ENCODE data around the gene HACL1. TPM values are rescaled to one million over a fixed set of nuclear protein-coding genes. Genes with fewer than 3 reads are reported as not detected.

HACL1 gene
- total RNA-seq, 2 donors from 2014 or later: 12.3 to 13.2 TPM

GRCh38 chr3:15562560-15562959 is 38.8 kb downstream of the HACL1 start:
- H3K27ac ChIP-seq: no peak overlapping the region
- H3K4me3 ChIP-seq: no peak overlapping the region
- TF ChIP-seq, protein P1, sequence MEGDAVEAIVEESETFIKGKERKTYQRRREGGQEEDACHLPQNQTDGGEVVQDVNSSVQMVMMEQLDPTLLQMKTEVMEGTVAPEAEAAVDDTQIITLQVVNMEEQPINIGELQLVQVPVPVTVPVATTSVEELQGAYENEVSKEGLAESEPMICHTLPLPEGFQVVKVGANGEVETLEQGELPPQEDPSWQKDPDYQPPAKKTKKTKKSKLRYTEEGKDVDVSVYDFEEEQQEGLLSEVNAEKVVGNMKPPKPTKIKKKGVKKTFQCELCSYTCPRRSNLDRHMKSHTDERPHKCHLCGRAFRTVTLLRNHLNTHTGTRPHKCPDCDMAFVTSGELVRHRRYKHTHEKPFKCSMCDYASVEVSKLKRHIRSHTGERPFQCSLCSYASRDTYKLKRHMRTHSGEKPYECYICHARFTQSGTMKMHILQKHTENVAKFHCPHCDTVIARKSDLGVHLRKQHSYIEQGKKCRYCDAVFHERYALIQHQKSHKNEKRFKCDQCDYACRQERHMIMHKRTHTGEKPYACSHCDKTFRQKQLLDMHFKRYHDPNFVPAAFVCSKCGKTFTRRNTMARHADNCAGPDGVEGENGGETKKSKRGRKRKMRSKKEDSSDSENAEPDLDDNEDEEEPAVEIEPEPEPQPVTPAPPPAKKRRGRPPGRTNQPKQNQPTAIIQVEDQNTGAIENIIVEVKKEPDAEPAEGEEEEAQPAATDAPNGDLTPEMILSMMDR (IDR thresholded peaks at IDR 0.05): no peak
- H3K36me3 ChIP-seq: peaks cover 62% of the 10 kb centered on the region
- no peaks in the 10 kb centered on the region for H3K4me1 ChIP-seq
- H3K27me3 ChIP-seq: no peaks in the 10 kb centered on the region
- DNase-seq (ENCODE audit: low spot score): no peak
- no peaks in the 10 kb centered on the region for H3K9me3 ChIP-seq

DNA sequence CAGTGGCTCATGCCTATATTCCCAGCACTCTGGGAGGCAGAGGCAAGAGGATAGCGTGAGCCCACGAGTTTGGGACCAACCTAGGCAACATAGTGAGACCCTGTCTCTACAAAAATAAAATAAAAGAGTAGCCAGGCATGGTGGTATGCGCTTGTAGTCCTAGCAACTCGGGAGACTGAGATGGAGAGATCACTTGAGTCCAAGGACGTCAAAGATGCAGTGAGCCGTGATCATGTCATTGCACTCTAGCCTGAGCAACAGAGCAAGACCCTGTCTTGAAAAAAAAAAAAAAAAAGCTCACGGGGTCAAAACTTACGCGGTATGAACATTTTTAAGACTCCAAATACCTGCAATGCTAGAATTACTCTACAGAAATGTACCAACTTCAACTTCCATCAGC is 42.8 kb downstream of the HACL1 start:
- DNase-seq (ENCODE audit: low spot score): no peak
- H3K9me3 ChIP-seq: no peaks in the 10 kb centered on the region
- H3K4me1 ChIP-seq: no peaks in the 10 kb centered on the region
- H3K27ac ChIP-seq: no peak overlapping the region
- TF ChIP-seq, protein P1 (IDR thresholded peaks at IDR 0.05): no peak
- H3K4me3 ChIP-seq: no peak overlapping the region
- H3K27me3 ChIP-seq: no peaks in the 10 kb centered on the region
- H3K36me3 ChIP-seq: peaks cover 29% of the 10 kb centered on the region

DNA sequence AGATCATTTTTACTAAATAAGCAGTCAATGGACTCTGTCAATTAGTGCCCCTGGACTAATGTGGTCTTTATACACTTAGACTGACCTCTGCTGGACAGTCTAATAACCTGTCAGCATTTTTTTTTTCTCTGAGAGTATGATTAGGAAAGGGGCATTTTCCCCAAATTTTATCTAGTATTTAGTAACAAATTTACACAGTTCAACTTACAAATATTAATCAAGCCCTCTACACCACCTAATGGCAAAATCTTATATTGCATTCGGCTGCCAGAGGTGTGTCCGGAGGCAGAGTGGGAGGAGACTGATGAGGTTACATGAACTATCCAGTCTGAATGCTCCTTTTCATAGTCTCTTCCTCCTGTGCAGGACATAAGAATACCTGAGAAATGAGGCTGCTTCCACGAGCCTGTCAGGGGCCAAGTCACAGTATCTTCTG is 43.8 kb downstream of the HACL1 start:
- Histone ChIP-seq H3K4me1 (no peaks in the 10 kb centered on the region), H3K27me3 (no peaks in the 10 kb centered on the region), H3K9me3 (no peaks in the 10 kb centered on the region), H3K4me3 (no peak overlapping the region), H3K36me3 (peaks cover 18% of the 10 kb centered on the region), H3K27ac (no peak overlapping the region)
- peak; percentile 69 for DNase-seq (ENCODE audit: low spot score)
- TF ChIP-seq, protein P1 (IDR thresholded peaks at IDR 0.05): peak; percentile 14 to 77

- no peak overlapping the region for H3K4me3 ChIP-seq
- no peaks in the 10 kb centered on the region for H3K4me1 ChIP-seq
- H3K9me3 ChIP-seq: no peaks in the 10 kb centered on the region
- peaks cover 8% of the 10 kb centered on the region for H3K36me3 ChIP-seq
- H3K27me3 ChIP-seq: no peaks in the 10 kb centered on the region
- DNase-seq (ENCODE audit: low spot score): no peak
- TF ChIP-seq, protein P1 (IDR thresholded peaks at IDR 0.05): no peak
- H3K27ac ChIP-seq: no peak overlapping the region
Measured at GRCh38 chr3:15556512-15556911, 44.9 kb downstream of the HACL1 start.

- TF ChIP-seq, protein P1 (IDR thresholded peaks at IDR 0.05): no peak
- Histone ChIP-seq H3K27me3 (no peaks in the 10 kb centered on the region), H3K27ac (no peak overlapping the region), H3K4me1 (no peaks in the 10 kb centered on the region), H3K9me3 (no peaks in the 10 kb centered on the region), H3K4me3 (no peak overlapping the region), H3K36me3 (no peaks in the 10 kb centered on the region)
- DNase-seq (ENCODE audit: low spot score): no peak
Measured at GRCh38 chr3:15553749-15554148, 47.6 kb downstream of the HACL1 start.

- no peaks in the 10 kb centered on the region for H3K4me1 ChIP-seq
- H3K27me3 ChIP-seq: no peaks in the 10 kb centered on the region
- no peaks in the 10 kb centered on the region for H3K9me3 ChIP-seq
- TF ChIP-seq, protein P1 (IDR thresholded peaks at IDR 0.05): no peak
- no peaks in the 10 kb centered on the region for H3K36me3 ChIP-seq
- no peak overlapping the region for H3K4me3 ChIP-seq
- no peak for DNase-seq (ENCODE audit: low spot score)
- no peak overlapping the region for H3K27ac ChIP-seq
Measured at GRCh38 chr3:15551902-15552301, 49.5 kb downstream of the HACL1 start.

Measured in right atrium auricular region (tissue), 2 donors.